Neural cell (in vitro differentiated cells): ENCODE data around the gene ADH1C. TPM values are rescaled to one million over a fixed set of nuclear protein-coding genes. Genes with fewer than 3 reads are reported as not detected.

Experiments
- H2AFZ ChIP-seq: fragments of 200-600, 300-800 bp; sonication (generic), shearing (Covaris generic); 2 replicates; pipeline ENCODE4 v1.6.0; 2014; ENCODE audit warnings: low read depth, mild to moderate bottlenecking, antibody characterized with exemption, low read length, moderate library complexity
- H3F3A ChIP-seq: fragments of 200-600 bp; shearing (Covaris generic); 2 replicates; pipeline ENCODE4 v1.6.1; 2016; ENCODE audit warnings: mild to moderate bottlenecking, moderate library complexity, mixed read lengths, antibody characterized with exemption, low read length; ENCODE audit not compliant: insufficient read depth, poor library complexity, severe bottlenecking
- H3K27ac ChIP-seq: fragments of 200-600, 300-800 bp; sonication (generic), shearing (Covaris generic); 2 replicates; pipeline ENCODE4 v1.5.1; 2014; ENCODE audit warnings: mild to moderate bottlenecking, low read length, moderate library complexity
- H3K27me3 ChIP-seq: fragments of 300-800, 200-600 bp; sonication (generic), shearing (Covaris generic); 2 replicates; pipeline ENCODE4 v1.6.0; 2014; ENCODE audit warnings: mild to moderate bottlenecking, low read depth, low read length, moderate library complexity; ENCODE audit not compliant: insufficient read depth
- H3K36me3 ChIP-seq: fragments of 300-800, 200-600 bp; sonication (generic), shearing (Covaris generic); 2 replicates; pipeline ENCODE4 v1.5.1; 2014; ENCODE audit warnings: mild to moderate bottlenecking, antibody characterized with exemption, low read length, moderate library complexity; ENCODE audit not compliant: insufficient read depth
- H3K4me2 ChIP-seq: fragments of 300-800, 200-600 bp; sonication (generic), shearing (Covaris generic); 2 replicates; pipeline ENCODE4 v1.6.0; 2014; ENCODE audit warnings: mild to moderate bottlenecking, low read length
- H3K4me3 ChIP-seq: fragments of 300-800, 200-600 bp; sonication (generic), shearing (Covaris generic); 2 replicates; pipeline ENCODE4 v1.5.1; 2014; ENCODE audit warnings: mild to moderate bottlenecking, low read length, moderate library complexity
- H3K79me2 ChIP-seq: fragments of 200-600 bp; shearing (Covaris generic); replicated peaks from 2 replicates; pipeline ENCODE4 v1.6.0; 2014; ENCODE audit warnings: mild to moderate bottlenecking, low read length, moderate library complexity; ENCODE audit not compliant: insufficient read depth
- H3K9ac ChIP-seq: fragments of 300-800, 200-600 bp; sonication (generic), shearing (Covaris generic); 2 replicates; pipeline ENCODE4 v1.6.1; 2016; ENCODE audit warnings: mild to moderate bottlenecking, low read length, mixed read lengths
- H3K9me2 ChIP-seq: fragments of 200-600 bp; shearing (Covaris generic); 2 replicates; pipeline ENCODE4 v1.6.1; 2016; ENCODE audit warnings: mild to moderate bottlenecking, low read length, mixed read lengths; ENCODE audit not compliant: insufficient read depth
- H3K9me3 ChIP-seq: fragments of 200-600, 300-800 bp; sonication (generic), shearing (Covaris generic); 2 replicates; pipeline ENCODE4 v1.6.1; 2016; ENCODE audit warnings: mild to moderate bottlenecking, mixed run types, low read length, moderate library complexity, mixed read lengths
- H4K20me1 ChIP-seq: fragments of 200-600 bp; shearing (Covaris generic); 2 replicates; pipeline ENCODE4 v1.6.1; 2016; ENCODE audit warnings: mild to moderate bottlenecking, mixed run types; ENCODE audit not compliant: insufficient read depth
- EP300 ChIP-seq: fragments of 450-650 bp; conservative IDR thresholded peaks from 2 replicates; pipeline ENCODE4 v1.6.1; 2014; ENCODE audit warnings: antibody characterized with exemption, mild to moderate bottlenecking, moderate library complexity; ENCODE audit not compliant: poor library complexity, severe bottlenecking
- EZH2 ChIP-seq: fragments of 200-600, 300-800 bp; shearing (Covaris generic), sonication (generic); IDR thresholded peaks from 2 replicates; pipeline ENCODE4 v1.6.1; 2014; ENCODE audit warnings: antibody characterized with exemption, low read length, borderline replicate concordance, mild to moderate bottlenecking; ENCODE audit not compliant: insufficient read depth, poor library complexity, severe bottlenecking
- MXI1 ChIP-seq: fragments of 450-650 bp; conservative IDR thresholded peaks from 2 replicates; pipeline ENCODE4 v1.6.1; 2014; ENCODE audit warnings: antibody characterized with exemption, mild to moderate bottlenecking; ENCODE audit not compliant: poor library complexity, severe bottlenecking
- POLR2AphosphoS5 ChIP-seq: IDR thresholded peaks from 2 replicates; pipeline ENCODE4 v1.6.1; 2012
- RAD21 ChIP-seq: fragments of 450-650 bp; conservative IDR thresholded peaks from 2 replicates; pipeline ENCODE4 v1.6.1; 2014; ENCODE audit warnings: antibody characterized with exemption, mild to moderate bottlenecking, moderate library complexity
- SMC3 ChIP-seq: fragments of 450-650 bp; conservative IDR thresholded peaks from 2 replicates; pipeline ENCODE4 v1.6.1; 2014; ENCODE audit warnings: antibody characterized with exemption, mild to moderate bottlenecking, moderate library complexity; ENCODE audit not compliant: poor library complexity
- TAF1 ChIP-seq: IDR thresholded peaks from 2 replicates; pipeline ENCODE4 v1.6.1; 2012; ENCODE audit warnings: low read depth
- polyA plus RNA-seq: library from polyadenylated mRNA; depleted of rRNA; stranded (reverse); fragments of >200 nt; gene quantifications from 2 replicates; pipeline ENCODE4 v1.2.3, GENCODE V29; 2014
- TF ChIP-seq, protein P1 (sequence below): fragments of 450-650 bp; IDR thresholded peaks from 2 replicates; pipeline ENCODE4 v1.5.1; 2014; ENCODE audit warnings: antibody characterized with exemption, mild to moderate bottlenecking, moderate library complexity; ENCODE audit not compliant: poor library complexity, severe bottlenecking
- TF ChIP-seq, protein P2 (sequence below): IDR thresholded peaks from 2 replicates; pipeline ENCODE4 v1.6.1; 2012; ENCODE audit warnings: borderline replicate concordance

Gene ADH1C
- polyA plus RNA-seq, 1 donor from 2014 or later, result not detected

- no peaks in the 10 kb centered on the region for H3F3A ChIP-seq
- H3K4me3 ChIP-seq, result no peak overlapping the region
- H2AFZ ChIP-seq, result no peak overlapping the region
- no peaks in the 10 kb centered on the region for H3K79me2 ChIP-seq
- H3K9me3 ChIP-seq, result no peaks in the 10 kb centered on the region
- no peaks in the 10 kb centered on the region for H3K36me3 ChIP-seq
- no peaks in the 10 kb centered on the region for H3K27me3 ChIP-seq
- H3K4me2 ChIP-seq, result no peak overlapping the region
- H3K27ac ChIP-seq, result no peak overlapping the region
- H4K20me1 ChIP-seq, result no peaks in the 10 kb centered on the region
- H3K9ac ChIP-seq, result no peak overlapping the region
- no peak for TF ChIP-seq EZH2
- no peaks in the 10 kb centered on the region for H3K9me2 ChIP-seq
Observed at GRCh38 chr4:99359480-99360204, 7.1 kb upstream of the ADH1C start.

DNA sequence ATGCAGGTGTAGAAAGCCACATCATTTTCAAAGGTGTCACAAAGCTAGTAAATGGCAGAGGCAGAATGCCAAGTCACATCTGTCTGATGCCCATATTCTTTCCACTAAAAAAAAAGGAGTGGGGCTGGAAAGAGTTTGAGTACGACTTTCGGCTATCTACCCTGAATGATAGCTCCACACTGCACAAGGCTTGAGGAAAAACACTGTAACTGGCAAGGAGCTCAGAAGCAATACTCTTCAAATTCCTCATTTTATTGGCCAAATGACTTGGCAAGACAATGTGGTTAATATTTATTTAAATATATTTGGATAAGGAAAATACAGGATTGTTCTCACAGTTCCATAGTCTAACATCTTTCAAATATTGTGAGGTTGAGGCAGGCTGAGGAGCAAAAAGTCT is 5.4 kb upstream of the ADH1C start:
- no peaks in the 10 kb centered on the region for H3F3A ChIP-seq
- H3K79me2 ChIP-seq, result no peaks in the 10 kb centered on the region
- TF ChIP-seq EP300, result no peak
- no peak for TF ChIP-seq SMC3
- no peak for TF ChIP-seq POLR2AphosphoS5
- no peak for TF ChIP-seq EZH2
- TF ChIP-seq, protein P1, sequence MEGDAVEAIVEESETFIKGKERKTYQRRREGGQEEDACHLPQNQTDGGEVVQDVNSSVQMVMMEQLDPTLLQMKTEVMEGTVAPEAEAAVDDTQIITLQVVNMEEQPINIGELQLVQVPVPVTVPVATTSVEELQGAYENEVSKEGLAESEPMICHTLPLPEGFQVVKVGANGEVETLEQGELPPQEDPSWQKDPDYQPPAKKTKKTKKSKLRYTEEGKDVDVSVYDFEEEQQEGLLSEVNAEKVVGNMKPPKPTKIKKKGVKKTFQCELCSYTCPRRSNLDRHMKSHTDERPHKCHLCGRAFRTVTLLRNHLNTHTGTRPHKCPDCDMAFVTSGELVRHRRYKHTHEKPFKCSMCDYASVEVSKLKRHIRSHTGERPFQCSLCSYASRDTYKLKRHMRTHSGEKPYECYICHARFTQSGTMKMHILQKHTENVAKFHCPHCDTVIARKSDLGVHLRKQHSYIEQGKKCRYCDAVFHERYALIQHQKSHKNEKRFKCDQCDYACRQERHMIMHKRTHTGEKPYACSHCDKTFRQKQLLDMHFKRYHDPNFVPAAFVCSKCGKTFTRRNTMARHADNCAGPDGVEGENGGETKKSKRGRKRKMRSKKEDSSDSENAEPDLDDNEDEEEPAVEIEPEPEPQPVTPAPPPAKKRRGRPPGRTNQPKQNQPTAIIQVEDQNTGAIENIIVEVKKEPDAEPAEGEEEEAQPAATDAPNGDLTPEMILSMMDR, result no peak
- TF ChIP-seq TAF1, result no peak
- TF ChIP-seq, protein P2, sequence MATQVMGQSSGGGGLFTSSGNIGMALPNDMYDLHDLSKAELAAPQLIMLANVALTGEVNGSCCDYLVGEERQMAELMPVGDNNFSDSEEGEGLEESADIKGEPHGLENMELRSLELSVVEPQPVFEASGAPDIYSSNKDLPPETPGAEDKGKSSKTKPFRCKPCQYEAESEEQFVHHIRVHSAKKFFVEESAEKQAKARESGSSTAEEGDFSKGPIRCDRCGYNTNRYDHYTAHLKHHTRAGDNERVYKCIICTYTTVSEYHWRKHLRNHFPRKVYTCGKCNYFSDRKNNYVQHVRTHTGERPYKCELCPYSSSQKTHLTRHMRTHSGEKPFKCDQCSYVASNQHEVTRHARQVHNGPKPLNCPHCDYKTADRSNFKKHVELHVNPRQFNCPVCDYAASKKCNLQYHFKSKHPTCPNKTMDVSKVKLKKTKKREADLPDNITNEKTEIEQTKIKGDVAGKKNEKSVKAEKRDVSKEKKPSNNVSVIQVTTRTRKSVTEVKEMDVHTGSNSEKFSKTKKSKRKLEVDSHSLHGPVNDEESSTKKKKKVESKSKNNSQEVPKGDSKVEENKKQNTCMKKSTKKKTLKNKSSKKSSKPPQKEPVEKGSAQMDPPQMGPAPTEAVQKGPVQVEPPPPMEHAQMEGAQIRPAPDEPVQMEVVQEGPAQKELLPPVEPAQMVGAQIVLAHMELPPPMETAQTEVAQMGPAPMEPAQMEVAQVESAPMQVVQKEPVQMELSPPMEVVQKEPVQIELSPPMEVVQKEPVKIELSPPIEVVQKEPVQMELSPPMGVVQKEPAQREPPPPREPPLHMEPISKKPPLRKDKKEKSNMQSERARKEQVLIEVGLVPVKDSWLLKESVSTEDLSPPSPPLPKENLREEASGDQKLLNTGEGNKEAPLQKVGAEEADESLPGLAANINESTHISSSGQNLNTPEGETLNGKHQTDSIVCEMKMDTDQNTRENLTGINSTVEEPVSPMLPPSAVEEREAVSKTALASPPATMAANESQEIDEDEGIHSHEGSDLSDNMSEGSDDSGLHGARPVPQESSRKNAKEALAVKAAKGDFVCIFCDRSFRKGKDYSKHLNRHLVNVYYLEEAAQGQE, result no peak
- no peak for TF ChIP-seq RAD21
- TF ChIP-seq MXI1, result no peak
- no peak overlapping the region for H3K9ac ChIP-seq
- H4K20me1 ChIP-seq, result no peaks in the 10 kb centered on the region
- H3K9me3 ChIP-seq, result no peaks in the 10 kb centered on the region
- H3K9me2 ChIP-seq, result no peaks in the 10 kb centered on the region
- no peak overlapping the region for H2AFZ ChIP-seq
- no peak overlapping the region for H3K27ac ChIP-seq
- no peaks in the 10 kb centered on the region for H3K36me3 ChIP-seq
- H3K4me2 ChIP-seq, result no peak overlapping the region
- H3K4me3 ChIP-seq, result no peak overlapping the region
- no peaks in the 10 kb centered on the region for H3K27me3 ChIP-seq

DNA sequence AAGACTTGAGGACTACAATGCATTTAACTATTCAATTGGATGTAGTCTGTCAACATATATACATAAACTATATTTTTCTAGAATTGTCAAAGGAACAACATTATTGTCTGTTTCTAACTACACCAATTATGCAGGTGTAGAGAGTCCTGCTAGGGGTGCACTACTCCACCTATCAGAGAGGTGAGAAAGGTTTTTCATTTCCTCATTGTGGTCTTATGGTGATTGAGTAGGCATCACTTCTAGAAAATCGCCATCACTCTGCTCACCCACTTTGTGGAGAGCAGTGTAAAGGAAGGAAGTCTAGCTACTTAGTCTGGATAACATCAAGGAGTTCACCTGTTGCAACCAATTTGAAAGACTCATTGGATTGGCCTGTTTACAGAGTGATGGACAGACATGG is 4.4 kb upstream of the ADH1C start:
- Histone ChIP-seq H3K79me2 (no peaks in the 10 kb centered on the region), H4K20me1 (no peaks in the 10 kb centered on the region), H3K27me3 (no peaks in the 10 kb centered on the region), H3K36me3 (no peaks in the 10 kb centered on the region), H3K9me2 (no peaks in the 10 kb centered on the region), H3K4me3 (no peak overlapping the region), H3K9ac (no peak overlapping the region), H3K27ac (no peak overlapping the region), H3K9me3 (no peaks in the 10 kb centered on the region), H3F3A (no peaks in the 10 kb centered on the region), H3K4me2 (no peak overlapping the region), H2AFZ (no peak overlapping the region)
- TF ChIP-seq EP300 (no peak), POLR2AphosphoS5 (no peak), RAD21 (no peak), SMC3 (no peak), TAF1 (no peak), EZH2 (no peak), MXI1 (no peak)
- TF ChIP-seq, protein P2, result no peak
- TF ChIP-seq, protein P1, result no peak
